Upper lobe of left lung (tissue), 6 donors: ENCODE data around the gene CCDC149. TPM values are rescaled to one million over a fixed set of nuclear protein-coding genes. Genes with fewer than 3 reads are reported as not detected.
A peak's percentile ranks its signal among the peaks of the same experiment; 100 is the strongest.

ENCODE experiments used
- ATAC-seq, 2 donors: fragments of 200-7000 bp; cut with Tn5 transposase; one replicate each; pipeline ENCODE4 v1.9.1; 2022; ENCODE audit warnings: mild to moderate bottlenecking in 2 of 2, moderate library complexity in 2 of 2; ENCODE audit not compliant: low FRiP score in 2 of 2
- DNase-seq, 2 donors: peaks; one replicate each; pipeline ENCODE4 v3.0.0-alpha.2; 2019 to 2020
- H3K27ac ChIP-seq, 4 donors: fragments of 200-600 bp; sonication (generic); one replicate each; pipeline ENCODE4 v1.5.1; 2016 to 2019
- H3K27me3 ChIP-seq, 4 donors: fragments of 200-600 bp; sonication (generic); one replicate each; pipeline ENCODE4 v1.5.1; 2017 to 2019
- H3K36me3 ChIP-seq, 4 donors: fragments of 200-600 bp; sonication (generic); one replicate each; pipeline ENCODE4 v1.5.1; 2016 to 2019
- H3K4me1 ChIP-seq, 4 donors: fragments of 200-600 bp; sonication (generic); one replicate each; pipeline ENCODE4 v1.5.1; 2018 to 2019
- H3K4me3 ChIP-seq, 4 donors: fragments of 200-600 bp; sonication (generic); one replicate each; pipeline ENCODE4 v1.5.1; 2017 to 2019; ENCODE audit warnings: mild to moderate bottlenecking in 2 of 4, moderate library complexity in 1 of 4
- H3K9me3 ChIP-seq, 4 donors: fragments of 200-600 bp; sonication (generic); one replicate each; pipeline ENCODE4 v1.5.1; 2018 to 2019
- CTCF ChIP-seq, 6 experiments: fragments of 450-650 bp in 4 of 6; fragments of 200-600 bp in 2 of 6; sonication (generic) in 2 of 6; IDR thresholded peaks; one replicate each; pipeline ENCODE4 v1.5.1; 2016 to 2019; ENCODE audit warnings: antibody characterized with exemption in 6 of 6
- EP300 ChIP-seq, 4 donors: sonication (generic); formaldehyde crosslinking; IDR thresholded peaks; one replicate each; pipeline ENCODE4 v1.5.1; 2017; ENCODE audit warnings: antibody characterized with exemption in 4 of 4, control low read depth in 2 of 4
- POLR2A ChIP-seq, 4 donors: fragments of 450-650 bp; IDR thresholded peaks; one replicate each; pipeline ENCODE4 v1.5.1; 2016 to 2017; ENCODE audit warnings: antibody characterized with exemption in 4 of 4, mild to moderate bottlenecking in 2 of 4
- POLR2AphosphoS5 ChIP-seq, 2 donors: sonication (generic); formaldehyde crosslinking; IDR thresholded peaks; one replicate each; pipeline ENCODE4 v1.5.1; 2017; ENCODE audit warnings: antibody characterized with exemption in 2 of 2
- WGBS, 2 donors: methylation state at CpG; one replicate each; pipeline ENCODE4 v1.1.5; 2017 to 2018; 5-methylcytosine and 5-hydroxymethylcytosine counted together
- total RNA-seq, 6 donors: library from RNA; depleted of rRNA in 4 of 6; stranded (reverse); fragments of >200 nt in 4 of 6; gene quantifications; one replicate each; pipeline versions ENCODE4 v1.1.0 to v1.2.1, GENCODE V29; 2016 to 2021
- donor health status: DM: no; HTN: no; CAD: no; lungs with moderate emphysema.
- donor health status: DM: no; HTN: yes; CAD: no; lungs with severe emphysema.

The CCDC149 gene
- total RNA-seq, 6 donors from 2014 or later: 13.4 to 31.3 (median 22.3) TPM

- DNase-seq: peak in 1 of 2 donors; percentile 85
- 53% methylated on average over 63 of the region's 103 CpGs; no CpG with 5 or more reads in 1 of the 2 donors for WGBS, 2 donors
- Histone ChIP-seq H3K4me1 (peaks cover 12 to 26% (median 15%) of the 10 kb centered on the region in 4 donors), H3K9me3 (no peaks in the 10 kb centered on the region), H3K27me3 (peaks cover 0 to 15% (median 5%) of the 10 kb centered on the region in 4 donors), H3K36me3 (no peaks in the 10 kb centered on the region), H3K4me3 (peak overlapping the region in 2 of 4 donors; percentile 20 to 27), H3K27ac (peak overlapping the region in 3 of 4 donors; percentile 46 to 64 (median 61))
- no peak for ATAC-seq
- TF ChIP-seq EP300 (IDR thresholded peaks at IDR 0.05) (no peak), POLR2AphosphoS5 (IDR thresholded peaks at IDR 0.05) (no peak), CTCF (IDR thresholded peaks at IDR 0.05) (no peak), POLR2A (IDR thresholded peaks at IDR 0.05) (no peak)
These were observed 113.1 kb downstream of the CCDC149 start for GRCh38 chr4:24799544-24800324.

- Histone ChIP-seq H3K36me3 (no peaks in the 10 kb centered on the region), H3K27me3 (peaks cover 0 to 15% (median 5%) of the 10 kb centered on the region in 4 donors), H3K4me1 (peaks cover 15 to 32% (median 20%) of the 10 kb centered on the region in 4 donors), H3K9me3 (no peaks in the 10 kb centered on the region), H3K27ac (no peak overlapping the region), H3K4me3 (no peak overlapping the region)
- TF ChIP-seq EP300 (IDR thresholded peaks at IDR 0.05): no peak
- no peak for TF ChIP-seq CTCF (IDR thresholded peaks at IDR 0.05)
- no peak for TF ChIP-seq POLR2A (IDR thresholded peaks at IDR 0.05)
- no peak for TF ChIP-seq POLR2AphosphoS5 (IDR thresholded peaks at IDR 0.05)
- 82 to 83% methylated on average over 13 of the region's 13 CpGs for WGBS, 2 donors
- DNase-seq (no peak), ATAC-seq (no peak)
These were observed 113.7 kb downstream of the CCDC149 start for GRCh38 chr4:24799196-24799543.

GRCh38 chr4:24798036-24798610 is 114.7 kb downstream of the CCDC149 start:
- ATAC-seq (no peak), DNase-seq (no peak)
- no peak overlapping the region for H3K4me3 ChIP-seq
- H3K9me3 ChIP-seq: no peaks in the 10 kb centered on the region
- no peak for TF ChIP-seq CTCF (IDR thresholded peaks at IDR 0.05)
- no peak for TF ChIP-seq POLR2A (IDR thresholded peaks at IDR 0.05)
- no peak for TF ChIP-seq EP300 (IDR thresholded peaks at IDR 0.05)
- TF ChIP-seq POLR2AphosphoS5 (IDR thresholded peaks at IDR 0.05): no peak
- no peaks in the 10 kb centered on the region for H3K36me3 ChIP-seq
- WGBS, 2 donors: 68 to 76% methylated on average over 5 of the region's 5 CpGs
- peaks cover 20 to 42% (median 24%) of the 10 kb centered on the region in 4 donors for H3K4me1 ChIP-seq
- H3K27ac ChIP-seq: no peak overlapping the region
- H3K27me3 ChIP-seq: peaks cover 0 to 15% (median 5%) of the 10 kb centered on the region in 4 donors

- peak overlapping the region in 2 of 4 donors; percentile 1 to 89 for H3K27ac ChIP-seq
These were observed 116.2 kb downstream of the CCDC149 start for GRCh38 chr4:24796620-24797019.

More at GRCh38 chr4:24796620-24797019, 116.2 kb downstream of the CCDC149 start:
- DNase-seq (no peak), ATAC-seq (no peak)
- H3K27me3 ChIP-seq: peaks cover 0 to 15% (median 5%) of the 10 kb centered on the region in 4 donors
- TF ChIP-seq CTCF (IDR thresholded peaks at IDR 0.05) (no peak), POLR2A (IDR thresholded peaks at IDR 0.05) (no peak), EP300 (IDR thresholded peaks at IDR 0.05) (no peak), POLR2AphosphoS5 (IDR thresholded peaks at IDR 0.05) (no peak)
- H3K4me1 ChIP-seq: peaks cover 20 to 48% (median 29%) of the 10 kb centered on the region in 4 donors
- H3K4me3 ChIP-seq: no peak overlapping the region
- H3K9me3 ChIP-seq: no peaks in the 10 kb centered on the region
- H3K36me3 ChIP-seq: no peaks in the 10 kb centered on the region
